GM18517 (cell line): ENCODE results near the gene COQ10A.

Source experiments
- ATAC-seq: cut with Tn5 transposase; IDR thresholded peaks from one replicate; pipeline ENCODE4 v1.9.1; 2021; ENCODE audit warnings: mild to moderate bottlenecking, moderate library complexity; ENCODE audit not compliant: unreplicated experiment

COQ10A gene

DNA sequence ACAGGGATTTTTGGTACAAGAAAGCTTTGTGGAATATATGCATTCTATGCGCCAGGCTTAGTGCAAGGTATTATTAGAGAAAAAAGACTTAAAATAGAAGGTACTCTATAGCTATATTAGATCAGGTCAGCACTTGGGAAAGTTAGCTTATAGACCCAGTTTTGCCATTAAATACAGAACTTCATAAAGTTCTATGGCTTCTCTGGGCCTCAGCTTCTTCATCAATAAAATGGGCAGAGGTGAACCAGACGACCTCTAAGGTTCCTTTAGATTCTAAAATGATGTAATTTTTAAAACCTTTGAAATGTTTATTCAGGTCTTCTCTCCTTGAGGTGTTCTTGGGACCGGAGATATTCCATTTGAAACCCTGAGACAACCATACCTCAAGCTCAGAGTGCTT lies 42.0 kb downstream of the COQ10A start:
- ATAC-seq: no peak

DNA sequence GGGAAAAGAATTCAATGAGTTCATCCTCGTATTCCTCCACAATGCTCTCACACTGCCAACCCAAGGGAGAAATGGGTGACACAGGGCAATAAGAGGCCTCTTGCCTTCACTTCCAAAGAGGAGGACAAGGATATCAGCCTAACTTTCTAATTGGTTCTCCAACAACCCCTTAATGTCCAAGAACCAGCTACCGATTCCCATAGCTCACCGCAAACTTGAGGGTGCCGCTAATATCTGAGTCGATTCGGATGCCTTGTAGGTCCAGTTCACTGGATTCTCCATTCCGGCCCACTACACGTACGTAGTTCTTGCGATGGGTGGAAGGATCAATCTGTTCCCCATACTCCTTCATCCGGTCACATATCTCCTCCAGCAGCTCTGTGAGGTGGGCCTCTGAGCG lies 44.3 kb downstream of the COQ10A start:
- no peak for ATAC-seq

DNA sequence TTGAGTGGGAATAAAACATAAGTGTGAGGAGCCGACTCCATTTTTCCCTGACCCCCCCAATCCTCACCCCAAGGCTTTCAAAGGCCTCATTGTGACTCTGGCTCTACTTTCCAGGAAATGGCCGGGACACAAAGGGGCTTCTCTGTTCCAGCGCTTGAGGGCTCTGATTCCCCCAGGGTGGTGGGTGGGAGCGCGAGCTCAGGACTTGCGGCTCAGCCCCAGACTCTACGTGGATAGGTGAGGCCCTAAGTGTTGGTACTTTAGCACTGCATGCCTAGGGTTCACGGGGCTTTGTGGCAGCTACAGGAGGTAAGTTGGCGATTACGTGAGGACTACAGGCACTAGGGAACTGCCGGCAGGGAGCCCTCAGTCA lies 48.5 kb downstream of the COQ10A start:
- no peak for ATAC-seq

DNA sequence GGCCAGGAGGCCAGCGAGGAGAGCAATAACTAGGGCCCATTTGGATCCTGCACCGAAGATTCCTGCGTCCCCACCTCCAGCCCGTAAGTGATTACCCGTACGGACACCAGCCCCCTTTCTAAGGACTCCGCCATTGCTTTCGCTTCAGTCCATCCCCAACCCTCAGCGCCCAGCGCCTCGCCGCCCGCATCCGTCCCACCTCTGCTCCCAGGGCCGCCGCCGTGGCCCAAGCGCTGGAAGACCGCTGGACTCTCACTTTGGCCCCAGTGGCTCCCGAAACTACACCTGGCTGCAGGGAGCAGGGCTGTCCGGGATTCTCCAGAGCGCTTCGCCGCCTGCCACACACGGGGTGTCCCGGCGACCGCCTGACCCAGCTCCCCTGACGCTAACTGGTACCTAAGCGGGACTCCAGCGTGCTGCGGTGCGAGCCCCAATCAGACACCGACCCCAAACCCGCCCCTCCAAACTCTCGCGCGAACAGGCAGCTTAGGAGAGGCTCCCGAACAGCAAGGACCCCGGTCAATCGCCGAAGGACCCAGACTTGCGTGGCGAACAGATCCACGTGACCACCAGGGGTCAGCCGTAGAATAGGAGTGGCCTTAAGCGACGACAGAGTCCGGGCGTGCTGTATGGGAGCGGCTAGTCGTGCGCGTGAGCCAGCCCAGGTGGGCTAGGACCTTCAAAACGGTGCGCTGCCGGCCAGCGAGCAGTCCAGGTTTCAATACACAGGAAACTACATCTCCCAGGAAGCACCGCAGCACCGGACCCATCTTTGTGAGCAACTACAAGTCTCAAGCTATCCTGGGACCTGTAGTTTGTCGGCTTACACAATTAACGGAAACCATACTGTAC lies 49.1 kb downstream of the COQ10A start, which contains the start of gene CNPY2:
TSS of gene CNPY2 (minus strand) at position 367 of the 852 bp plus-strand sequence. CDS start 771 bp downstream, outside the sequence.
- ATAC-seq: peak; percentile 94

DNA sequence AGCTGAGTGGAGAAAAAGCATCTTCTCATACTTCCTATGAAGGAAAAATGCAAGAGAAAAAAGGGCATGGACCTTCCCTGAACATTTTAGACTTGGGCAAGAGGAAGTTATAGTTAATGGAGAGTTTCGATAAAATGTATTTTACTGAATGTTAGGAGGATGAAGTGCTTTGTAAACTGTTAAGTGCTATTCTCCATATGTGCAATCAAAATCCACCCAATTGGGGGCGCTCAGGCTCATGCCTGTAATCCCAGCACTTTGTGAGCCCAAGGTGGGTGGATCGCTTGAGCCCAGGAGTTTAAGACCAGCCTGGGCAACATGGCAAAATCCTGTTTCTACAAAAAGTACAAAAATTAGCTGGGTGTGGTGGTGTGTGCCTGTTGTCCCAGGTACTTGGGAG lies 50.9 kb downstream of the COQ10A start:
- no peak for ATAC-seq
